Testis (tissue), 2 donors: Measurements from ENCODE around the gene MYOC.

Experiments used
- POLR2A ChIP-seq: fragments of 450-650 bp; IDR thresholded peaks from one replicate; pipeline ENCODE4 v1.6.1; 2017; ENCODE audit warnings: antibody characterized with exemption, mild to moderate bottlenecking, moderate library complexity
- TF ChIP-seq, protein P1 (sequence below), 3 experiments: fragments of 450-650 bp in 2 of 3; fragments of 200-600 bp in 1 of 3; sonication (generic) in 1 of 3; IDR thresholded peaks; one replicate each; pipeline ENCODE4 v1.5.1; 2016 to 2019; ENCODE audit warnings: antibody characterized with exemption in 3 of 3, mild to moderate bottlenecking in 2 of 3, moderate library complexity in 1 of 3

DNA sequence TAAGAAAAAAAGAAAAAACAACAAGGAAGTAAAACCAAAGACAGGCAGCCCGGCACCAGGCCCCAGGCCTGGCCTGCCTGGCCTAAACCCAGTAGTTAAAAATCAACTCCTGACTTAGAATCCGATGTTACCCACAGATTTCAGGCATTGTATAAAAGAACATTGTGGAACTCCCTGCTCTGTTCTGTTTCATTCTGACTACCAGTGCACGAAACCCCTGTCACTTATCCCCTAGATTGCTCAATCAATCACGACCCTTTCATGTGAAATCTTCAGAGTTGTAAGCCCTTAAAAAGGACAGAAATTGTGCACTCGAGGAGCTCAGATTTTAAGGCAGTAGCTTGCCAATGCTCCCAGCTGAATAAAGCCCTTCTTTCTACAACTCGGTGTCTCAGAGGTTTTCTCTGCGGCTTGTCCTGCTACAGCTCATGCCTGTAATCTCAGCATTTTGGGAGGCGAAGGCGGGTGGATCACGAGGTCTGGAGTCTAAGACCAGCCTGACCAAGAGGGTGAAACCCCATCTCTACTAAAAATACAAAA is 46.0 kb downstream of the MYOC start:
- TF ChIP-seq, protein P1, sequence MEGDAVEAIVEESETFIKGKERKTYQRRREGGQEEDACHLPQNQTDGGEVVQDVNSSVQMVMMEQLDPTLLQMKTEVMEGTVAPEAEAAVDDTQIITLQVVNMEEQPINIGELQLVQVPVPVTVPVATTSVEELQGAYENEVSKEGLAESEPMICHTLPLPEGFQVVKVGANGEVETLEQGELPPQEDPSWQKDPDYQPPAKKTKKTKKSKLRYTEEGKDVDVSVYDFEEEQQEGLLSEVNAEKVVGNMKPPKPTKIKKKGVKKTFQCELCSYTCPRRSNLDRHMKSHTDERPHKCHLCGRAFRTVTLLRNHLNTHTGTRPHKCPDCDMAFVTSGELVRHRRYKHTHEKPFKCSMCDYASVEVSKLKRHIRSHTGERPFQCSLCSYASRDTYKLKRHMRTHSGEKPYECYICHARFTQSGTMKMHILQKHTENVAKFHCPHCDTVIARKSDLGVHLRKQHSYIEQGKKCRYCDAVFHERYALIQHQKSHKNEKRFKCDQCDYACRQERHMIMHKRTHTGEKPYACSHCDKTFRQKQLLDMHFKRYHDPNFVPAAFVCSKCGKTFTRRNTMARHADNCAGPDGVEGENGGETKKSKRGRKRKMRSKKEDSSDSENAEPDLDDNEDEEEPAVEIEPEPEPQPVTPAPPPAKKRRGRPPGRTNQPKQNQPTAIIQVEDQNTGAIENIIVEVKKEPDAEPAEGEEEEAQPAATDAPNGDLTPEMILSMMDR (IDR thresholded peaks at IDR 0.05), result no peak
- no peak for TF ChIP-seq POLR2A
